Tibial nerve (tissue), 4 donors: ENCODE measurements around the gene LILRA5. TPM values are rescaled to one million over a fixed set of nuclear protein-coding genes. Genes with fewer than 3 reads are reported as not detected.
"Not testable (repeated sequence)": the region's sequence is repeated elsewhere in the genome, so short reads cannot be mapped to it uniquely, and the experiment has no call there.

Experiments
- DNase-seq, 2 donors: peaks; one replicate each; pipeline ENCODE4 v3.0.0-alpha.2; 2019; ENCODE audit warnings: low spot score in 2 of 2
- H3K27ac ChIP-seq, 4 donors: fragments of 200-600 bp; sonication (generic) in 3 of 4; one replicate each; pipeline ENCODE4 v1.5.1; 2017 to 2019; ENCODE audit warnings: mild to moderate bottlenecking in 1 of 4
- H3K27me3 ChIP-seq, 2 donors: fragments of 200-600 bp; sonication (generic) in 1 of 2; one replicate each; pipeline versions ENCODE4 v1.5.1 to v1.6.0; 2017 to 2019
- H3K36me3 ChIP-seq, 3 donors: fragments of 200-600 bp; sonication (generic); one replicate each; pipeline ENCODE4 v1.5.1; 2018 to 2019
- H3K4me1 ChIP-seq, 4 donors: fragments of 200-600 bp; sonication (generic) in 3 of 4; one replicate each; pipeline ENCODE4 v1.5.1; 2017 to 2019
- H3K4me3 ChIP-seq, 4 donors: fragments of 200-600 bp; sonication (generic) in 3 of 4; one replicate each; pipeline ENCODE4 v1.5.1; 2017 to 2019; ENCODE audit warnings: mild to moderate bottlenecking in 1 of 4, moderate library complexity in 1 of 4
- H3K9me3 ChIP-seq, 4 donors: fragments of 200-600 bp; sonication (generic) in 3 of 4; one replicate each; pipeline ENCODE4 v1.5.1; 2017 to 2019
- CTCF ChIP-seq, 5 experiments: fragments of 200-600 bp in 3 of 5; fragments of 450-650 bp in 2 of 5; sonication (generic) in 3 of 5; IDR thresholded peaks; one replicate each; pipeline ENCODE4 v1.5.1; 2016 to 2019; ENCODE audit warnings: antibody characterized with exemption in 5 of 5, mild to moderate bottlenecking in 3 of 5, moderate library complexity in 2 of 5
- EP300 ChIP-seq, 2 donors: sonication (generic); formaldehyde crosslinking; IDR thresholded peaks; one replicate each; pipeline ENCODE4 v1.6.1; 2017; ENCODE audit warnings: antibody characterized with exemption in 2 of 2, mild to moderate bottlenecking in 1 of 2
- POLR2A ChIP-seq, 2 donors: fragments of 450-650 bp; IDR thresholded peaks; one replicate each; pipeline ENCODE4 v1.6.1; 2017; ENCODE audit warnings: antibody characterized with exemption in 2 of 2, mild to moderate bottlenecking in 2 of 2, moderate library complexity in 2 of 2
- WGBS, 2 donors: methylation state at CpG; one replicate each; pipeline ENCODE4 v1.1.5; 2018; 5-methylcytosine and 5-hydroxymethylcytosine counted together
- total RNA-seq, 4 donors: library from RNA; depleted of rRNA; stranded (reverse); fragments of >200 nt; gene quantifications; one replicate each; pipeline ENCODE4 v1.1.0, GENCODE V29; 2016

Gene LILRA5
- total RNA-seq, 4 donors from 2014 or later: 0.42 to 3.9 (median 1.4) TPM; not detected in 1

- 71 to 73% methylated on average over 3 of the region's 3 CpGs for WGBS, 2 donors
- H3K4me1 ChIP-seq: no peaks in the 10 kb centered on the region
- no peak for DNase-seq
- TF ChIP-seq CTCF (IDR thresholded peaks at IDR 0.05): no peak
- TF ChIP-seq EP300 (IDR thresholded peaks at IDR 0.05): no peak
- no peak for TF ChIP-seq POLR2A (IDR thresholded peaks at IDR 0.05)
- no peak overlapping the region for H3K27ac ChIP-seq
- H3K4me3 ChIP-seq: no peak overlapping the region
- H3K9me3 ChIP-seq: no peaks in the 10 kb centered on the region
- no peaks in the 10 kb centered on the region for H3K36me3 ChIP-seq
- H3K27me3 ChIP-seq: no peaks in the 10 kb centered on the region
These were observed 20.8 kb upstream of the LILRA5 start for GRCh38 chr19:54333586-54334298.

GRCh38 chr19:54332149-54332548, 19.2 kb upstream of the LILRA5 start:
- no peak overlapping the region for H3K27ac ChIP-seq

GRCh38 chr19:54331626-54332025, 18.7 kb upstream of the LILRA5 start:
- no peaks in the 10 kb centered on the region for H3K36me3 ChIP-seq
- H3K27ac ChIP-seq: no peak overlapping the region
- WGBS, 2 donors: 77 to 78% methylated on average over 6 to 7 of the region's 7 CpGs

More at GRCh38 chr19:54332149-54332548, 19.2 kb upstream of the LILRA5 start:
- Histone ChIP-seq H3K36me3 (no peaks in the 10 kb centered on the region), H3K4me1 (no peaks in the 10 kb centered on the region), H3K27me3 (no peaks in the 10 kb centered on the region), H3K9me3 (no peaks in the 10 kb centered on the region), H3K4me3 (no peak overlapping the region)
- no peak for TF ChIP-seq CTCF (IDR thresholded peaks at IDR 0.05)
- no peak for TF ChIP-seq POLR2A (IDR thresholded peaks at IDR 0.05)
- TF ChIP-seq EP300 (IDR thresholded peaks at IDR 0.05): no peak
- no peak for DNase-seq
- 49% methylated on average over 6 of the region's 7 CpGs; no CpG with 5 or more reads in 1 of the 2 donors for WGBS, 2 donors

GRCh38 chr19:54329476-54330165, 16.7 kb upstream of the LILRA5 start:
- TF ChIP-seq POLR2A (IDR thresholded peaks at IDR 0.05) (no peak), CTCF (IDR thresholded peaks at IDR 0.05) (no peak), EP300 (IDR thresholded peaks at IDR 0.05) (no peak)
- no peaks in the 10 kb centered on the region for H3K36me3 ChIP-seq
- H3K4me1 ChIP-seq: no peaks in the 10 kb centered on the region
- no peak for DNase-seq
- no peaks in the 10 kb centered on the region for H3K9me3 ChIP-seq
- 78 to 81% methylated on average over 14 of the region's 14 CpGs for WGBS, 2 donors
- no peak overlapping the region for H3K27ac ChIP-seq
- H3K27me3 ChIP-seq: no peaks in the 10 kb centered on the region
- H3K4me3 ChIP-seq: no peak overlapping the region

More at GRCh38 chr19:54331626-54332025, 18.7 kb upstream of the LILRA5 start:
- H3K27me3 ChIP-seq: no peaks in the 10 kb centered on the region
- no peak for DNase-seq
- no peaks in the 10 kb centered on the region for H3K9me3 ChIP-seq
- TF ChIP-seq EP300 (IDR thresholded peaks at IDR 0.05): no peak
- no peak for TF ChIP-seq POLR2A (IDR thresholded peaks at IDR 0.05)
- TF ChIP-seq CTCF (IDR thresholded peaks at IDR 0.05): no peak
- H3K4me3 ChIP-seq: no peak overlapping the region
- H3K4me1 ChIP-seq: no peaks in the 10 kb centered on the region

GRCh38 chr19:54328781-54329180, 15.8 kb upstream of the LILRA5 start:
- WGBS, 2 donors: 70 to 82% methylated on average over 5 of the region's 5 CpGs
- not testable (repeated sequence) for H3K27ac ChIP-seq, H3K27me3 ChIP-seq, DNase-seq, H3K36me3 ChIP-seq, H3K9me3 ChIP-seq, H3K4me3 ChIP-seq, H3K4me1 ChIP-seq
